ACHN (cell line): ENCODE results near the gene DLL4.
"Not testable (repeated sequence)": the region's sequence is repeated elsewhere in the genome, so short reads cannot be mapped to it uniquely, and the experiment has no call there.

ENCODE experiments used
- DNase-seq: peaks from one replicate; pipeline ENCODE4 v3.0.0-alpha.2; 2015
- in situ Hi-C: cut with HindIII; loops from 2 replicates; pipeline ENCODE4 v1.10.0; 2017; ENCODE audit warnings: low sequenced_read_pairs, low pct_ligation_motif_present, low pct_unique_long_range_greater_than_20kb

DLL4 gene

GRCh38 chr15:40937762-40938535, 8.8 kb downstream of the DLL4 start:
- peak; percentile 87 for DNase-seq
- in situ Hi-C loops, result no loop called here

DNA sequence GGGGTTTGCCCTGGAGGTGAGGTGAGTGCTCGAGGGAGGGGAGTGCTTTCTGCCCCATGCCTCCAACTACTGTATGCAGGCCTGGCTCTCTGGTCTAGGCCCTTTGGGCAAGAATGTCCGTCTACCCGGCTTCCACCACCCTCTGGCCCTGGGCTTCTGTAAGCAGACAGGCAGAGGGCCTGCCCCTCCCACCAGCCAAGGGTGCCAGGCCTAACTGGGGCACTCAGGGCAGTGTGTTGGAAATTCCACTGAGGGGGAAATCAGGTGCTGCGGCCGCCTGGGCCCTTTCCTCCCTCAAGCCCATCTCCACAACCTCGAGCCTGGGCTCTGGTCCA, 9.4 kb downstream of the DLL4 start:
- DNase-seq, result no peak
- in situ Hi-C loops, result no loop called here

- DNase-seq, result no peak
- in situ Hi-C loops, result no loop called here
Measured at GRCh38 chr15:40940296-40940801, 11.2 kb downstream of the DLL4 start.

- in situ Hi-C loops, result no loop called here
Measured at GRCh38 chr15:40941068-40941527, 12.0 kb downstream of the DLL4 start.

DNA sequence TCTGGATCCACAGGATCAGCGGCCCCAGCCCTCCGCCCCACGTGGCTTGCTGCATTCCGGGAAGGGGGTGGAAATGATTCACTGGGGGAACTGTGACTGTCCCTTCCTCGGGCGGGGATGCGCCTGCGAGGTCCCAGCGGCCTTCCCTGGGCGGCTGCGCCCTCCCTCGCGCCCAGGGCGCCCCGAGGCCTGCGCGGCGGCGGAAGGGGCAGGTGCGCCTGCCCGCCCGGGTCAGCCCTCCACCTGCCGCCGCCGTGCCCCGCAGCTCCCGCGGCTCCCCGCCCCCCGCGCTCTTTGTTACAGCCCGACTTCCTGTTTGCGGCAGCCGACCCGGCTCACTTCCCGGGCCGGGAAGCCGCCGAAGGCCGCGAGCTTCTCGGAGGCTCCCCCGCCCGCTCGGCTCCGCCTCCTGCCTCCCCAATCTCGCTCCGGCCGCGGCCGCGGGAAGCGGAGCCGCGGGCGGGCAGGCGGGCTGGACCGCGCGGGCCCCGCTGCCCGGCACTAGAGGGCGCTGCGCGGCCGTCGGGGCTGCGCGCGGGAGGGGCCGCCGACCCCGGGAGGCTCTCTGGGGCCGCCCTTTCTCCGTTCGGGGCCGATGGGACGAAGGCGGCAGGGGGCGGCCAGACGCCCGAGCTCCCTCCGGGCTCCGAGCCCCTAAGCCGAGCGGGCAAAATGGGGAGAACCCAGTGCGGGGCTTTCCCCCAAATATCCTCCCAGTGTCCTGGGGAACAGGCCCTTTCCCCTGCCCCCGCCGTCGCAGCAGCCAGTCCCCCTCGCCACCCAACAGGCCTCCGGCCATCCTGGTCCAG, 12.6 kb downstream of the DLL4 start:
- peak; percentile 85 for DNase-seq
- in situ Hi-C loops, result no loop called here

More at GRCh38 chr15:40941068-40941527, 12.0 kb downstream of the DLL4 start:
- DNase-seq, result no peak

DNA sequence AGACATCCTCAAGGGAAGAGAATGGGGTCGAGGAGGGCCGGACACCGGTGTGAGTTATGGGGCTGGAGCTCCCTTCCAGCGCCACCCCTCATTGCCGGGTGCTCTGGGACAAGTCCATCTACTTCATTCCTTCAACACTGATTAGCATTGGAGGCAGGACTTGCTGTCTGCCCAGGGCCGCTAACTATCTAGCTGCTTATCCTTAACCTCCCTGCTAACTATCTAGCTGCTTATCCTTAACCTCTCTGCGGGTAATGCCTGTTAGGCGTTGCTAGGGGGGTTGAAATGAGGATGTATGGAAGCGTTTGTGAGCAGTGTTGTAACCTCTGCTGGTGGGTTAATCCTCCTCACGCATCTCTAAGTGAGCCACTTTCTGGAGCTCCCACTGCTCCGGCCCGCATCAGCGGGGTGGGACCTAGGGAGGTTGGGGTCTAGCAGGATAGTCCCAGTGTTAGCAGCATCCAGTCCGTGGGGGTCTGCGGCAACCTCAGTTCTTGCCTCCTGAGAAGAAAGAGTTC, 13.3 kb downstream of the DLL4 start:
- in situ Hi-C loops, result no loop called here
- DNase-seq, result no peak

- in situ Hi-C loops, result no loop called here
Measured at GRCh38 chr15:40942878-40943277, 13.7 kb downstream of the DLL4 start.

GRCh38 chr15:40943764-40944365, 14.7 kb downstream of the DLL4 start:
- no peak for DNase-seq
- in situ Hi-C loops, result no loop called here

More at GRCh38 chr15:40942878-40943277, 13.7 kb downstream of the DLL4 start:
- DNase-seq, result no peak

GRCh38 chr15:40944510-40945296, 15.6 kb downstream of the DLL4 start:
- no peak for DNase-seq
- in situ Hi-C loops, result no loop called here

GRCh38 chr15:40948706-40949473, 19.8 kb downstream of the DLL4 start:
- DNase-seq, result no peak
- in situ Hi-C loops, result no loop called here

DNA sequence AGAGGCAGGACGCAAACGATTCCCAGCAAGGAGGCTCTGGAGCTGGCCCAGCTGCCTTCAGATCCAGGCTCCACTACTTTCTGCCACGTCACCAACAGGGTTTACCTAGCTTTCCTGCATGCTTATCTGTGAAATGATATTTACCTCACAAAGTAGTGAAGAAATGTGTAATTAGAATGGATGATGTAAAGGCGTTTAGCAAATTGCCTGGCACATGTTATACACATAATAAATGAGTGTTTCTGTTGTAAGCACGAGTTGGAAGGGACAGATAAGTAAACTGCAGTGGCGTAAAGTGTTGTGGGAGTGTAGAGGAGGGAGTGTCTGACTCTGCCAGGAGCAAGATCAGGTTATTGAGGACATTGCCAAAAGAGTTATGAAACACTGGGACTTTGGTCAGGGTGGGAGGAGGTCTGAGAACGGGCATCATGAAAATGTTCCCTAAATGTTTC, 20.6 kb downstream of the DLL4 start:
- DNase-seq, result no peak
- in situ Hi-C loops, result no loop called here

- in situ Hi-C loops, result no loop called here
- no peak for DNase-seq
Measured at GRCh38 chr15:40951764-40952163, 22.6 kb downstream of the DLL4 start.

- DNase-seq, result no peak
- in situ Hi-C loops, result no loop called here
Measured at GRCh38 chr15:40952301-40952900, 23.3 kb downstream of the DLL4 start.

- in situ Hi-C loops, result no loop called here
- DNase-seq, result peak; percentile 96
Measured at GRCh38 chr15:40952901-40953712, 24.0 kb downstream of the DLL4 start, which contains the start of gene CHAC1. Gene CHAC1 (plus strand): TSS chr15:40953471. CDS start chr15:40953584, 113 bp downstream.

DNA sequence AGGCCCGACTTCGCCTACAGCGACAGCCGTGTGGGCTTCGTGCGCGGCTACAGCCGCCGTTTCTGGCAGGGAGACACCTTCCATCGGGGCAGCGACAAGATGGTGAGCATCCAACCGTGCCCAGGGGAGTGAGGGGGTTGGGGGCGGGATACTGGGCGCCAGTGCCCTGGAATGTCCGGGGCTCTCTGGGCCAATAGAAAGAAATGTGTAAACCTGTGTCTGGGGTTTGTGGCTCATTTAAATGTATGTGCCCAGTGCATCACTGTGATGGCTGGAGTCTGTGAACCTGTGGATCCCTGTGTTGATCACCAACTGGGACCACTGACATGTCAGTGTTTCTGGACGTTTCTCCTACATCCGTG, 24.6 kb downstream of the DLL4 start:
- DNase-seq, result peak; percentile 18
- in situ Hi-C loops, result no loop called here

GRCh38 chr15:40954158-40954848, 25.2 kb downstream of the DLL4 start:
- DNase-seq, in situ Hi-C loops: not testable (repeated sequence)
